Stimulated activated CD4-positive, alpha-beta T cell treated with anti-CD3 and anti-CD28 coated beads, TNF-alpha, amount 100 ng/mL, for 1 hour (primary cell): ENCODE data around the gene TRMT1.

Source experiments
- DNase-seq, 3 donors: peaks; one replicate each; pipeline ENCODE4 v3.0.0-alpha.2; 2020; ENCODE audit warnings: low read depth in 3 of 3, low spot score in 1 of 3

TRMT1 gene

DNA sequence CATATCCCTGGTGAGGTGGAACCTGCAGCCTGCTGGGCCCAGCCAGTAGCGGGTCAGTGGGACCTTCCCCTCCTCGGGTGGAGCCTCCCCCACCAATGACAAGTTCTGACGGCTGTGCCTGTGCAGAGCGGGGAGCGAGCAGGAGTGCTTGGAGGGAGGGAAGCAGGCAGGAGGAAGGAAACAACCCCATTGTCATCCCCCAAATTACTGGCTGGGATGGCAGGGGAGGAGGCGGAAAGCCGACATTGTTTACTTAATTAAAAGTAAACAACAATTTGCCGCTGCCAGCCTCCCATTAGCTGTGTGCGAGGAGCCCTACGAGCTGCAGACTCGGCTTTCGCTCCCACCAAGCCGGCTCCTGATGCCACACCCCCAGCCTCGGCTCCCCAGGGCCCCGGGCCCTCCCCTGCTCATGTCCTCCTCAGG lies 59.4 kb downstream of the TRMT1 start:
- no peak for DNase-seq

DNA sequence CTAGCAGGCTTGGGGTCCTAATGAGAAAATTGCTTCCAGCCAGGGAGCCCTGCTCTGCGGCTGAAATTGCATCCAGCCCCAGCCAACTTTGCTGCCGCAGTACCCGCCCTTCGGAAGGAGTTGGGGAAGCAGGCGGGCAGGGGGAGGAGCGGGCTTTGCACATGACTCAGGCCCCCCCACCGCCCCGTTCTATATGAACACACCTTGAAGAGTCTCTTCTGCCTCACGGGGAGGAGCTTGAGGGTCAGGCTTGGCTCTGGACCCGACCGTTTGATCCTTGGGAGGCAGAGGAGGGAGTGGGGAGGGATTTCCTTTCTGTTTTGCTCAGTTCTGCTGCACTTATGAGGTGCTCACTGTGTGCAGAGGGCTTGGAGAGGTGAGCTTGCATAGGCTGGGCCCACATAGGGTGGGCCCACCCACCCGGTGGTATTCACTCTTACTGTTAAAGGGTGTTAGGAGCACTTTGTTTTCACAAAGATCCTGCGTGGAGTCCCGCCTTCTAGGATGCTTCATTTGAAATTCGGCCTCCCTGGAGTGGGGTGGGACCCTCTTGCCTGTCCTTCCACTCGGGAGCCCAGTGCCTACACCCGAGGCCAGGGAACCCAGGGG lies 60.4 kb downstream of the TRMT1 start:
- DNase-seq, result no peak

- DNase-seq, result no peak
Observed at GRCh38 chr19:13055213-13056051, 61.1 kb downstream of the TRMT1 start.
